Nephron (organoid): Measurements from ENCODE around the gene EIF3CL.
A peak's percentile ranks its signal among the peaks of the same experiment; 100 is the strongest.
"Not testable (repeated sequence)": the region's sequence is repeated elsewhere in the genome, so short reads cannot be mapped to it uniquely, and the experiment has no call there.

Source experiments
- H3K27ac Mint-ChIP-seq, 3 experiments: 2 replicates each; pipeline ENCODE4 v1.8.0; 2020; ENCODE audit warnings: mixed read lengths in 3 of 3, mild to moderate bottlenecking in 2 of 3, moderate library complexity in 1 of 3
- H3K27me3 Mint-ChIP-seq: 2 replicates; pipeline ENCODE4 v1.8.0; 2021; ENCODE audit warnings: low read depth, mild to moderate bottlenecking, moderate library complexity, mixed read lengths
- H3K36me3 Mint-ChIP-seq: 2 replicates; pipeline ENCODE4 v1.8.0; 2020; ENCODE audit warnings: low read depth, mixed read lengths
- H3K4me1 Mint-ChIP-seq: 2 replicates; pipeline ENCODE4 v1.8.0; 2020; ENCODE audit warnings: mixed read lengths
- H3K4me3 Mint-ChIP-seq, 3 experiments: 2 replicates each; pipeline ENCODE4 v1.8.0; 2020; ENCODE audit warnings: mild to moderate bottlenecking in 3 of 3, mixed read lengths in 3 of 3, moderate library complexity in 2 of 3
- H3K9me3 Mint-ChIP-seq: 2 replicates; pipeline ENCODE4 v1.8.0; 2020; ENCODE audit warnings: mixed read lengths

The EIF3CL gene, protein sequence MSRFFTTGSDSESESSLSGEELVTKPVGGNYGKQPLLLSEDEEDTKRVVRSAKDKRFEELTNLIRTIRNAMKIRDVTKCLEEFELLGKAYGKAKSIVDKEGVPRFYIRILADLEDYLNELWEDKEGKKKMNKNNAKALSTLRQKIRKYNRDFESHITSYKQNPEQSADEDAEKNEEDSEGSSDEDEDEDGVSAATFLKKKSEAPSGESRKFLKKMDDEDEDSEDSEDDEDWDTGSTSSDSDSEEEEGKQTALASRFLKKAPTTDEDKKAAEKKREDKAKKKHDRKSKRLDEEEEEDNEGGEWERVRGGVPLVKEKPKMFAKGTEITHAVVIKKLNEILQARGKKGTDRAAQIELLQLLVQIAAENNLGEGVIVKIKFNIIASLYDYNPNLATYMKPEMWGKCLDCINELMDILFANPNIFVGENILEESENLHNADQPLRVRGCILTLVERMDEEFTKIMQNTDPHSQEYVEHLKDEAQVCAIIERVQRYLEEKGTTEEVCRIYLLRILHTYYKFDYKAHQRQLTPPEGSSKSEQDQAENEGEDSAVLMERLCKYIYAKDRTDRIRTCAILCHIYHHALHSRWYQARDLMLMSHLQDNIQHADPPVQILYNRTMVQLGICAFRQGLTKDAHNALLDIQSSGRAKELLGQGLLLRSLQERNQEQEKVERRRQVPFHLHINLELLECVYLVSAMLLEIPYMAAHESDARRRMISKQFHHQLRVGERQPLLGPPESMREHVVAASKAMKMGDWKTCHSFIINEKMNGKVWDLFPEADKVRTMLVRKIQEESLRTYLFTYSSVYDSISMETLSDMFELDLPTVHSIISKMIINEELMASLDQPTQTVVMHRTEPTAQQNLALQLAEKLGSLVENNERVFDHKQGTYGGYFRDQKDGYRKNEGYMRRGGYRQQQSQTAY

GRCh38 chr16:28403220-28404072 is at the start of gene EIF3CL:
TSS of gene EIF3CL (minus strand) at chr16:28403841. CDS start at chr16:28403618, 223 bp downstream.
- H3K4me3 Mint-ChIP-seq, result peak within 1 kb of the TSS; percentile 69 to 72 (median 70)
- H3K36me3 Mint-ChIP-seq, H3K27ac Mint-ChIP-seq, H3K4me1 Mint-ChIP-seq, H3K27me3 Mint-ChIP-seq, H3K9me3 Mint-ChIP-seq: not testable (repeated sequence)

DNA sequence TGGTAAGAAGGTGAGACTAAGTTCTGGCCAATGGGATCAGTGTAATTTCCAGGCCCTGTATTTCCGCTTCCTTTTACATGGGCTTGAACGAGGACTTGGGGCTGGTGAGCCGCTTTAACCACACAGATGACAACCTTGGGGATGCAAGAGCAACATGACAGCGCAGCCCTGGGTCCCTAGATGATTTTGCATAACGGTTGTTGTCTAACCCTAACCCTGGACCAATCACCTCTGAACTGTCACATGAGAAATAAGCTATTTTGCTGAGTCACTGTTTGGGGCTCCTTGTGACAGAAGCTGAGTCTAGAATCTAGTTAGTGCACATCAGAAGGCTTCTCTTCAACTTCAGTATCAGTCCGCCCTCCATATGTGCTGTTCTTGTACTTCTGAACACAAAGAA is 43.4 kb upstream of the EIF3CL start:
- H3K4me1 Mint-ChIP-seq, H3K9me3 Mint-ChIP-seq, H3K4me3 Mint-ChIP-seq, H3K36me3 Mint-ChIP-seq, H3K27me3 Mint-ChIP-seq, H3K27ac Mint-ChIP-seq: not testable (repeated sequence)

DNA sequence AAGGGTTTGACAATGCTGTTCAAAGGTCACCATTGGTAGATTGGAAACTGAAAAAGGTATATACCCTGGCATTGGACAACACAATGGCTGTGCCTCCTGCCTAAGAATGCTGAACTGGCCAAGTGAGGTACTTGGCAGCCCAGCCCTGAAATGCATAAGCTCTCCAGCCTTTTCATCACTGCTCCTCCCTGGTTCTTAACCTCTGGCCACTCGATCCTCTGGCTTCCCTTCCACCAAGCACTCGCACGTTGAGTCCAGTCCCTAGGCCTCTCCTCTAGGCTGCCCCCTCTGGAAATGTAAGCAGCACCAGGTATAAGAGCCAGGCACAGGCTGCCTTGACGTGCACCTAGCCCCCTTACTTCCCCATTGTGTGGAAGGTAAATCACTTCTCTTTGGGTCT is 42.7 kb upstream of the EIF3CL start:
- H3K9me3 Mint-ChIP-seq, H3K27ac Mint-ChIP-seq, H3K4me3 Mint-ChIP-seq, H3K27me3 Mint-ChIP-seq, H3K36me3 Mint-ChIP-seq, H3K4me1 Mint-ChIP-seq: not testable (repeated sequence)

- not testable (repeated sequence) for H3K27me3 Mint-ChIP-seq, H3K9me3 Mint-ChIP-seq, H3K4me1 Mint-ChIP-seq, H3K4me3 Mint-ChIP-seq, H3K27ac Mint-ChIP-seq, H3K36me3 Mint-ChIP-seq
These were observed 40.3 kb upstream of the EIF3CL start for GRCh38 chr16:28443943-28444342.

DNA sequence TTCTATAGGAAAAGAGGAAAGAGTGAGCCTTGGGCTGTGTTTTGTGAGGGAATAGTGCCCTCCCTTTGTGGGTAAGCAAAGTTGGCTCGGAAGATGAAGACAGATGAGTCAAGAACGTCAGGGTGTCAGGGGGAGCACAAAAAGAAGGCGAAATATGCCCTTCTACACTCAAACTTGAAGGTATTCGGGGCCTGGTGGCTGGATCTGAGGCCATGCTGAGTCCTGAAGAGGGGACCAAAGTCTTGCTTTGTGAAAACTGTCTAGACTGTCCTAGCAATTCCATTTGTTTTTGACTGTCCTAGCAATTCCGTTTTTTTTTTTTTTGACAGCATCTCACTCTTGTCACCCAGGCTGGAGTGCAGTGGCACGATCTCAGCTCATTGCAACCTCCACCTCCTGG is 35.3 kb upstream of the EIF3CL start:
- H3K4me3 Mint-ChIP-seq, H3K27me3 Mint-ChIP-seq, H3K4me1 Mint-ChIP-seq, H3K9me3 Mint-ChIP-seq, H3K27ac Mint-ChIP-seq, H3K36me3 Mint-ChIP-seq: not testable (repeated sequence)

- not testable (repeated sequence) for H3K4me3 Mint-ChIP-seq, H3K27me3 Mint-ChIP-seq, H3K4me1 Mint-ChIP-seq, H3K36me3 Mint-ChIP-seq, H3K27ac Mint-ChIP-seq, H3K9me3 Mint-ChIP-seq
These were observed 31.7 kb upstream of the EIF3CL start for GRCh38 chr16:28435340-28435739.

GRCh38 chr16:28426060-28426680 is 22.5 kb upstream of the EIF3CL start:
- H3K4me3 Mint-ChIP-seq, result peak overlapping the region in 1 of 3 experiments; percentile 46
- not testable (repeated sequence) for H3K9me3 Mint-ChIP-seq, H3K36me3 Mint-ChIP-seq, H3K4me1 Mint-ChIP-seq, H3K27ac Mint-ChIP-seq, H3K27me3 Mint-ChIP-seq

DNA sequence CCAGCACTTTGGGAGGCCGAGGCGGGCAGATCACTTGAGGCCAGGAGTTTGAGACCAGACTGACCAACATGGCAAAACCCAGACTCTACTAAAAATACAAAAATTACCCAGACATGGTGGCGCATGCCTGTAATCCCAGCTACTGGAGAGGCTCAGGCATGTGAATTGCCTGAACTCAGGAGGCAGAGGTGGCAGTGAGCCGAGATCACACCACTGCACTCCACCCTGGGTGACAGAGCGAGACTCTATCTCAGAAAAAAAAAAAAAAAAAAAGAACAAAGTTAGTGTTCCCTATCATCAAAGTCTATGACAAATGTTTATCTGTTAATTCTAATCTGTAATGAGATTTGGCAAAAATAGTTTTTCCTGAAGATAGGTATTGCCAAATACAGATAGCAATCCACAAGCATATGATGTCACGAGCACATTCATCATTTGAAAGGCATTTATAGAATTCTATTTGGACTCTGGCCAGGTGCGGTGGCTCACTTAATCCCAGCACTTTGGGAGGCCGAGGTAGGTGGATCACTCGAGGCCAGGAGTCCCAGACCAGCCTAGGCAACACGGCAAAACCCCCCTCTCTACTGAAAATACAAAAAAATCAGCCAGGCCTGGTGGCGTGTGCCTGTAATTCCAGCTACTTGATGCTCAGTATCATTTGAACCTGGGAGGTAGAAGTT is 17.6 kb upstream of the EIF3CL start:
- H3K4me3 Mint-ChIP-seq, H3K4me1 Mint-ChIP-seq, H3K27ac Mint-ChIP-seq, H3K27me3 Mint-ChIP-seq, H3K36me3 Mint-ChIP-seq, H3K9me3 Mint-ChIP-seq: not testable (repeated sequence)

GRCh38 chr16:28417033-28417432 is 13.4 kb upstream of the EIF3CL start:
- H3K4me3 Mint-ChIP-seq, result not testable (repeated sequence)

GRCh38 chr16:28414530-28414929 is 10.9 kb upstream of the EIF3CL start:
- not testable (repeated sequence) for H3K4me3 Mint-ChIP-seq, H3K4me1 Mint-ChIP-seq, H3K27ac Mint-ChIP-seq, H3K27me3 Mint-ChIP-seq, H3K36me3 Mint-ChIP-seq, H3K9me3 Mint-ChIP-seq

More at GRCh38 chr16:28417033-28417432, 13.4 kb upstream of the EIF3CL start:
- not testable (repeated sequence) for H3K36me3 Mint-ChIP-seq, H3K4me1 Mint-ChIP-seq, H3K27ac Mint-ChIP-seq, H3K27me3 Mint-ChIP-seq, H3K9me3 Mint-ChIP-seq

DNA sequence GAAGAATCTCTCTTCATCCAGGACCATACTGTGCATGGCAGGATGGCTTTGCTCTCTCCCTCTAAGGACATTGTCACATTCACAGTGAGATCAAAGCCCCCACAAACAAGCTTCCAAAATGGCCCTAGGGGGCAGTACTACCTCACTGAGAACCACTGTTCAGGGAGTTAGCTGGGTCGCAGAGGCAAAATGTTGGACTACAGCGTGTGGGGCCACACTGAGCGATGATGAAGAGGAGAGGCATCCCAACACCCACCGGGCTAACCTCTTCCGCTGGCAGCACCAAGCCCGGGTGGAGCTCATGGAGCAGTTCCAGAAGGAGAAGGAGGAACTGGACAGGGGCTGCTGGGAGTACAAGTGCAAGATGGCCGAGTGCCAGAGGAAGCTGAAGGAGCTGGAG is 9.9 kb upstream of the EIF3CL start:
- H3K9me3 Mint-ChIP-seq, H3K4me3 Mint-ChIP-seq, H3K27me3 Mint-ChIP-seq, H3K36me3 Mint-ChIP-seq, H3K4me1 Mint-ChIP-seq, H3K27ac Mint-ChIP-seq: not testable (repeated sequence)

DNA sequence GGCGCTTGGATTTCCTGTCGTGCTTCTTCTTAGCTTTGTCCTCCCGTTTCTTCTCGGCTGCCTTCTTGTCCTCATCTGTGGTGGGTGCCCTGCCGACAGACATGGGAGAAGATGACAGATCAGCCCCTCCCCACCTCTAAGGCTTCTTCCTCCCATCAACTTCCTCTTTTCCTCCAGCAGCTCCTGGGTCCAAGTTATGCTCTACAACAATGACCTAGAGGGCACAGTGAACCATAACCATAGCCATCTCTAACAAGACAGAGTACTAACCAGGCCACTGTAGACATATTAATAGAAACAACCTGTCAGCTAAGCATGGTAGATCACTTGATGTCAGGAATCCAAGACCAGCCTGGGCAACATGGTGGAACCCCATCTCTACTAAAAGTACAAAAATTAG is 11.6 kb downstream of the EIF3CL start:
- not testable (repeated sequence) for H3K27ac Mint-ChIP-seq

DNA sequence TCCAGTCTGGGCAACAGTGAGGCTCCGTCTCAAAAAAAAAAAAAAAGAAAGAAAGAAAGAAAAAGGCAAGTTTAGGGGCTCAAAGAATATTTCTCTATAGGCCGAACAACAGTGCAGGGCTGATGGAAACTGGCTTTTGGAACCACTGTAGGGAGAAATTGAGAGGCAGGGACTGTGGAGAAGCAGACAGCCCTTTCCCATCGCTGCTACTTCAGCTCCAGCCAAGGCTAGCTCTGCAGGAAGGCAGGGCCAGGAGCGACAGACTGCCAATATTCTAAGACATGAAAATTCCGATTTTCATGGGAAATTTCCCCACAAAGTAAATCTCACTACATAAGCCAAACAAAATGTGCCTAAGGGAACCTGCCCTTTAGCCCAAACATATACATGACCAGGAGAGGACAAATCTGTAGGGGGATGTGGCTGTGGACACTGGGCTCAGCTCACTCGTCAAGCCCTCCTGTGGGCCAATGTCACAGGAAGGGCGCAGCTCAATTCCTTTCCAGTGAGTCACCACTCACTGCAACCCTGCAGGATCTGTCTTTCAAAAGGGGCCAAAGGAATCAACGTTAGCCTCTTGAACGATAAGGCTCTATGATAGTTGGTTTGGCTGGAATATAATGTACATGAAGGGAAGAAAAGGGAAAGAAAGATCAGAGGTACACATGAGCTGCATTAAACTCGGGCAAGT is 21.3 kb downstream of the EIF3CL start:
- not testable (repeated sequence) for H3K36me3 Mint-ChIP-seq, H3K27me3 Mint-ChIP-seq, H3K4me1 Mint-ChIP-seq, H3K9me3 Mint-ChIP-seq, H3K27ac Mint-ChIP-seq, H3K4me3 Mint-ChIP-seq

More for the DNA sequence above, 11.6 kb downstream of the EIF3CL start:
- not testable (repeated sequence) for H3K9me3 Mint-ChIP-seq, H3K36me3 Mint-ChIP-seq, H3K4me3 Mint-ChIP-seq, H3K4me1 Mint-ChIP-seq, H3K27me3 Mint-ChIP-seq
